GF-D8 (cell line): ENCODE results near the gene RHOB.

Experiments used
- DNase-seq: peaks from one replicate; lab custom pipeline; 2025; lab: John Stamatoyannopoulos, UW

The RHOB gene

DNA sequence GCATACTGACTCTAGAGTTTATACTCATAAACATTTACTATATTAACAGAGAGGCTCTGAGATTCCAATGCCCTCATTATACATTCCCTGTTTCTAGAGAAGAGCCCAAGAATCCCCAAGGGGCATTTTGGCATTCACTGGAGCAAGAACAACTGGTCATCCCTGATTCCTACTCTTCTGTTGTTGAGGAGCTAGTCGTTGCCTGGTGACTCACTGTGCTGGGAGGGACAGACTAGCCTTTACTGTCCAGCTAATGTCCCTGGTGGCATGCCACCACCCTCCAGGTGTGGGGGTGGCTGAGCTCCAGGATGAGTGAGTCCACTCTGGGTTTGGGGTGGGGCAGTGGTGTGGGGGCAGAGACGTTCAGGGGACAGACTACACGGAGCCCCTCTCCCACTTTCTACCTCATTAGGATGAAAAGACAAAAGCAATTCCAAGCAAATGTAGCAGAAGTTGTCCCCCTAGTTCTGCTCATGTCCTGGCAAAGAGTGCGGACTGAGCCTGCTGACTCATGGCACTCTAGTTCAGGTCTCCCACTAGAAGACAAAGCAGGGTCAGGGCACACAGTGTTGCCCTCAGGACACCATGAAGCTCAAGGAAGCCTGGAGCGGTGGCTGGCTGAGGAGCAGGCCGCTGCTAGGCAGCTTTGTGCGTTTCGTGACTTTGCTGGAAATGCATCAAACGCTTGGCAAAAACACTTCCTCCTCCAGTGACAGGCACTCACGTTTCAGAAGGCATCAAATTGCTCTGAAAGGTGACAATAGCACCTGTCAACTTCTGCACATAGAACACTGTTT, 49.4 kb downstream of the RHOB start:
- DNase-seq: no peak

- no peak for DNase-seq
Observed at GRCh38 chr2:20496942-20497341, 50.1 kb downstream of the RHOB start.
